GM21515 (cell line): ENCODE measurements around the gene MAP3K14.
"Not testable (repeated sequence)": the region's sequence is repeated elsewhere in the genome, so short reads cannot be mapped to it uniquely, and the experiment has no call there.

Experiments used
- ATAC-seq: cut with Tn5 transposase; IDR thresholded peaks from one replicate; pipeline ENCODE4 v1.9.1; 2021; ENCODE audit not compliant: unreplicated experiment

MAP3K14 gene

GRCh38 chr17:45261577-45262515, 55.0 kb downstream of the MAP3K14 start, which contains the start of gene SPATA32:
TSS of gene SPATA32 (minus strand) at chr17:45262094. CDS start at chr17:45262016, 78 bp downstream.
- ATAC-seq = no peak

DNA sequence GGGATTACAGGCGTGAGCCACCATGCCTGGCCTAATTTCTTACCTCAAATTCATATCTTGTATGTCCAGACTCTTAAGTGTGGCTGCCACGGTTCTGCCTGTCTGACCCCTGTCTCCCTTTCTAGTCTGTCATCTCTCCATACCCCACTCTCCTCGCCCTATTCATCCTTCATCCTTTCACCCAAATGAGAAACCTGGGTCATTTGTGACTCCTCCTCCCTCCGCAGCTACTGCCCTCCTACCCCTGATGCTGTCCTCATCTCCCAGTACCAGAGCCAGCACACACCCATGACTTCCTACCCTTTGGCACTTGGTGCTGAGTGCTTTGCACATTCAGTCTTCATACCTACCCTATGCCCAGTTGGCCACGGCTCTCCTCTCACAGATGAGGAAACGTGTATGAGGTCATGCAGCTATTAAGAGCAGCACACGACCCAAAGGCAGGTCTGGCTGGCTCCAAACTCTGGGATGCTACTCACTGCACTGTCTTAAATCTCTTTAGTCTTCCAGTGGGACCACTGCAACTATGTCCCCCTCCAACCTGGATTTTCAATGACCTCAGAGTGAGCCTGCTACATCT, 56.5 kb downstream of the MAP3K14 start:
- no peak for ATAC-seq

- no peak for ATAC-seq
These were observed 57.8 kb downstream of the MAP3K14 start for GRCh38 chr17:45258981-45259380.

DNA sequence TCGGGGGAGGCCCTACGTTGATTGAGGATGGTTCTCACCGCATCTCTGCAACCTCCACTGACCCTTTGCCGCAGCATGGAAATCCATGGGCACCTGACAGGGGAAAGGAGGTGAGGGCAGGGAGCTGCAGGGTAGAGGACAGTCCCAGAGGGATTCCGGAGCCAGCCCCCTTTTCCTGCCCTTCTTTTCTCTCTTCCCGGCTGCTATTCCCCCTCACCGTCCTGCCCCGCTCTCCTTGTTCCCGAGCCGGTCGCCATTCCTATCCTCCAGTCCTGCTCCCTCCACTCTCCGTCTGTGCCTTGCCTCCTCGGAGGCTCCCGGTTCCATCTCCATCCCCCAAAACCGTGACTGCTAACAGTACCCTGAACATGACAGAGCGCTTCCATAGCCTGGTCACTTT, 59.7 kb downstream of the MAP3K14 start:
- ATAC-seq = no peak

- no peak for ATAC-seq
These were observed 60.5 kb downstream of the MAP3K14 start for GRCh38 chr17:45256114-45256966.

DNA sequence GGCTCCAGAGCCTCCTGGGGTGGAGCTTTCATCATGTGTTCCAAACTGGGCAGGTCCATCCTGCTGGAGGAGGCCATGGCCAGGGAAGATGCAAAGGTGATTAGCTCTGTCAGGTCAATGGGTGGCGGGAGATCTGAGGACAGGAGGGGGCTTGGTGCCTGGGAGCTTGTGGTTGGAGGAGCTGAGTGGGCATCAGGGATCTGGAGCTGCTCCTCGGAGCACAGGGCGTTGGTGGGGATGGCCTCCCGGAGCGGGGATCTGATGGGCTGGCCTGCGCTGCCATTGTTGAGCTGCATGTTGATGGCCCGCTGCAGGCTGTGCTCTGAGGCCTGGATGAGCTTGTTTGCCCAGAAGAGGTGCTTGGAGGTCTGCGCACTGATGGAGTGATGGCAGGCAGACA, 61.5 kb downstream of the MAP3K14 start:
- ATAC-seq = no peak

DNA sequence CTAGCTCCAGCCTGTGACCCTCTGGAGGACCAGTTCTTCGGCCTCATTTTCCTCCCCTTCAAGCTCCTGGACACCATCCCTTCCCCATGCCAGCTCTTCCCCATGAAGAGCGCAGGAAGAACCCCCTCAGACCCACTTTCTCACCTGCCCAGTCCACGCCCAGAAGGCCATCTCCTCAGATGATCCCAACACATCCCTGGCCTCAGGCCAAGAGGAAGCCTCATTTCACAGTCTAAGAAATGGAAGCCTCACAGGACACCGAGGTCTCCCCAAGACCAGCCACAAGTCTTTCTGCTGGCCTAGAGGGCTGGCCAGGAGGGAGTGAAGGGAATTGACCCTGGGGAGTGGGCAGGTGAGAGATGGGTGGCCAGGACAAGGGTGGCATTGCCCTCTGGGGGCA, 62.9 kb downstream of the MAP3K14 start:
- ATAC-seq = no peak

- not testable (repeated sequence) for ATAC-seq
These were observed 63.6 kb downstream of the MAP3K14 start for GRCh38 chr17:45253237-45253636.

DNA sequence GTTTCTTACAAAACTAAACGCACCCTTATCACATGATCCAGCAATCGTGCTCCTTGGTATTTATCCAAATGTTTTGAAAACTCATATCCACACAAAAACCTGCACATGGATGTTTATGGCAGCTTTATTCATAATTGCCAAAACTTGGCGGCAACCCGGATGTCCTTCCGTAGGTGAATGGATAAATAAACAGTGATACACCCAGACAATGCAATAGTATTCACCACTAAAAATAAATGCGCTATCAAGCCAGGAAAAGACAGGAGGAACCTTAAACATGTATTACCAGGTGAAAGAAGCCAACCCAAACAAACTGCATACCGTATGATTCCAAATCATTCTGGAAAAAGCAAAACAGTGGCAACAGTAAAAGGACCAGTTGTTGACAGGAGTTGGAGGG, 64.9 kb downstream of the MAP3K14 start:
- ATAC-seq = no peak

GRCh38 chr17:45248132-45248957, 68.5 kb downstream of the MAP3K14 start:
- peak; percentile 45 for ATAC-seq

- ATAC-seq = peak; percentile 69
These were observed 69.2 kb downstream of the MAP3K14 start for GRCh38 chr17:45247429-45248131.

DNA sequence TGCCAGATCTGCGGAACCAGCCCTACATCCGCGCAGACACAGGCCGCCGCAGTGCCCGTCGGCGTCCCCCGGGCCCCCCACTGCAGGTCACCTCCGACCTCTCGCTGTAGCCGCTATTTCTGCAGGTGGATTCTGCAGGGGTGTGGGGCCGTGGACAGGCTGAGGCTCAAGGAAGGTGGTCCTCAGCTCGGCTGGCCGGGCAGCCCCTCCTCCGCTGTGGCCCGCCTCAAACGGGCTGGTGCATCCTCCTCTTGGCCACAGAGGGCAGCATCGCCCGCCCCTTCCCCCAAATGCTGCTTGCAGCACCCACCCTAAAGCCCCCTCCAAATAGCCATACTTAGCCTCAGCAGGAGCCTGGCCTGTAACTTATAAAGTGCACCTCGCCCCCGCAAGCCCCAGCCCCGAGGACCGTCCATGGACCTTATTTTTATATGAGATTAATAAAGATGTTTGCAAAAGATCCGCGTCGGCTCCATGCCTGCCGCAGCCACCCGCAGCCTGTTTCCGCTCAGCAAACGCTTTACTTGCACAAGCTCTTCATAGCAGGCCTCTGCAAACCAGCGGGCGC, 69.9 kb downstream of the MAP3K14 start:
- ATAC-seq = no peak

GRCh38 chr17:45246338-45246737, 70.5 kb downstream of the MAP3K14 start:
- ATAC-seq = no peak

DNA sequence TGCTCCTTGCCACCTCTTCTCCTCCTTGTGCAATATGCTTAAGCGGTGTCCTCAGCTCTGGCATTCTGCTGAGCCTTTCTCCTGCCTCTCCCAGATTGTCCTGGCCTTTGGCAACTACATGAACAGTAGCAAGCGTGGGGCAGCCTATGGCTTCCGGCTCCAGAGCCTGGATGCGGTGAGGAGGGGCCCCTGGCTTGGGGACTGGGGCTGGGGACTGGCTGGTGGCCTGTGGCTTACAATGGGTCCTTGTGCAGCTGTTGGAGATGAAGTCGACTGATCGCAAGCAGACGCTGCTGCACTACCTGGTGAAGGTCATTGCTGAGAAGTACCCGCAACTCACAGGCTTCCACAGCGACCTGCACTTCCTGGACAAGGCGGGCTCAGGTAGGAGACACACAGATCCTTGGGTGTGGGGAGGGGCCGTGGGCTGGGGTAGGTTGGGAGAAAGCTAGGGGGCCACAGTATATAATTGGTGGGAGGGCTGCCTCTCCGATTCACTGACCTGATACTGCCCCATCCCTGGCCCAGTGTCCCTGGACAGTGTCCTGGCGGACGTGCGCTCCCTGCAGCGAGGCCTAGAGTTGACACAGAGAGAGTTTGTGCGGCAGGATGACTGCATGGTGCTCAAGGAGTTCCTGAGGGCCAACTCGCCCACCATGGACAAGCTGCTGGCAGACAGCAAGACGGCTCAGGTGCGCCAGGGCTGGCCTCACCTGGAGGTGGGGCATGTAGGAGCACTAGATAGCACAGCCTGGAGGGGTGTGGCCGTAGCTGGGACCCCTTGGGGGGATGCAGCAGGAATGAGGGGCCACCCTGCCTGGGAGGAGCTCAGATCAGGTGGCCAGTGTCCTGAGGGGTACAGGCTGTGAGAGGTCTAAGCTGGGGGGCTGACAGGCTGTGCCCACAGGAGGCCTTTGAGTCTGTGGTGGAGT, 71.8 kb downstream of the MAP3K14 start:
- ATAC-seq = no peak

DNA sequence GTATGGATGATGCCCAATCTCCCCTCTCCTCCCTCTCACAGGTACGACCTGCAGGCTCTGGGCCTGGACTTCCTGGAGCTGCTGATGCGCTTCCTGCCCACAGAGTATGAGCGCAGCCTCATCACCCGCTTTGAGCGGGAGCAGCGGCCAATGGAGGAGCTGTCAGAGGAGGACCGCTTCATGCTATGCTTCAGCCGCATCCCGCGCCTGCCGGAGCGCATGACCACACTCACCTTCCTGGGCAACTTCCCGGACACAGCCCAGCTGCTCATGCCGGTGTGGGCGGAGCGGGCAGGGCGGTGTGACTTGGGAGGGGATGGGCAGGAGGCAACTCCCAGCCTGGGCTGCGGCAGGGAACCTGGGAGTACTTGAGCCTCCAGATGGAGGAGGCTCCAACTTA, 73.1 kb downstream of the MAP3K14 start:
- ATAC-seq = no peak

GRCh38 chr17:45242029-45242414, 74.8 kb downstream of the MAP3K14 start:
- no peak for ATAC-seq

- no peak for ATAC-seq
These were observed 75.3 kb downstream of the MAP3K14 start for GRCh38 chr17:45241328-45242028.

- no peak for ATAC-seq
These were observed 75.9 kb downstream of the MAP3K14 start for GRCh38 chr17:45240905-45241327.
